OCI-M1 (cell line): ENCODE measurements around the gene SMIM7.

ENCODE experiments used
- DNase-seq: peaks from one replicate; lab custom pipeline; 2025; lab: John Stamatoyannopoulos, UW

The SMIM7 gene

GRCh38 chr19:16621165-16621800 is 38.7 kb downstream of the SMIM7 start:
- DNase-seq = no peak

- DNase-seq = no peak
These were observed 39.4 kb downstream of the SMIM7 start for GRCh38 chr19:16620584-16620983.

GRCh38 chr19:16620018-16620417 is 39.9 kb downstream of the SMIM7 start:
- no peak for DNase-seq

GRCh38 chr19:16619457-16619856 is 40.5 kb downstream of the SMIM7 start:
- DNase-seq = no peak

- DNase-seq = no peak
These were observed 41.7 kb downstream of the SMIM7 start for GRCh38 chr19:16618248-16618647.

DNA sequence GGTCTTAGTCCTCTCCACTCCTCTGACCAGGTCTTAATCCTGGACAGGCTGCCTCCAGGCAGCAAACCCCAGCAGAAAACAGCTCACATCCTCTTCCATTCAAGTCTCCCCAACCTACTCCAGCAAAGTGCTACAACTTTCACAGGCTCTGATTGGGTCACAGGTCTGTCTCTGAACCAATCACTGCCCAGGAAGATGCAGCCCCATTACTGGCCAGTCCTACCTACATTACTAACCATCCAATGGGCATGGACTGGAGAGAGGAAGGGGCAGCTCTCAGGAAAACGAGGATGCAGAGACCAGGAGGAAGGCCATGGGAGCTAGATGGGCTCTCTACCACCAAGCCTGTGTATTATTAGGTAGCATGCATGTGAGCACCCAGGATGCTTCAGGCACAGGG is 44.1 kb downstream of the SMIM7 start:
- DNase-seq = no peak

- DNase-seq = no peak
These were observed 45.0 kb downstream of the SMIM7 start for GRCh38 chr19:16614941-16615340.

GRCh38 chr19:16613841-16614240 is 46.1 kb downstream of the SMIM7 start:
- no peak for DNase-seq

DNA sequence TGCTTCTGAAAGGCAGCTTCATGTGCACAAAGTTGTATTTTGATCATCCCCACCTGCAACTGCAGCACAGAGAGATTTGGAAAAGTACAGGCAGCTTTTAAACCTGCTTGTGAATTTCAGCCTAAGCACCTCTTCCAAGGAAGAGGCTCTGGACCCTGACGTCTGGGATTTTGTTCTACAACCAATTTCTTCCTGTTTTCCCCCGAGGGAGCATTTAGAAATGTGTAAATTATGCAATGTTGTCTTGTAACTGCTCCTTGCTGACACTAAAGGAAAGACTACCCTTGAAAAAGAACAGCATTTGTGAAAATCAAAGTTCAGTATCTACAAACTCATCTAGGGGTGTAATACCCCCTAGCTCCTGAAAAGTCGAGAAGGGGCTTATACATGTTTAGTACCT is 47.3 kb downstream of the SMIM7 start:
- no peak for DNase-seq

GRCh38 chr19:16611121-16611520 is 48.8 kb downstream of the SMIM7 start:
- DNase-seq = no peak

DNA sequence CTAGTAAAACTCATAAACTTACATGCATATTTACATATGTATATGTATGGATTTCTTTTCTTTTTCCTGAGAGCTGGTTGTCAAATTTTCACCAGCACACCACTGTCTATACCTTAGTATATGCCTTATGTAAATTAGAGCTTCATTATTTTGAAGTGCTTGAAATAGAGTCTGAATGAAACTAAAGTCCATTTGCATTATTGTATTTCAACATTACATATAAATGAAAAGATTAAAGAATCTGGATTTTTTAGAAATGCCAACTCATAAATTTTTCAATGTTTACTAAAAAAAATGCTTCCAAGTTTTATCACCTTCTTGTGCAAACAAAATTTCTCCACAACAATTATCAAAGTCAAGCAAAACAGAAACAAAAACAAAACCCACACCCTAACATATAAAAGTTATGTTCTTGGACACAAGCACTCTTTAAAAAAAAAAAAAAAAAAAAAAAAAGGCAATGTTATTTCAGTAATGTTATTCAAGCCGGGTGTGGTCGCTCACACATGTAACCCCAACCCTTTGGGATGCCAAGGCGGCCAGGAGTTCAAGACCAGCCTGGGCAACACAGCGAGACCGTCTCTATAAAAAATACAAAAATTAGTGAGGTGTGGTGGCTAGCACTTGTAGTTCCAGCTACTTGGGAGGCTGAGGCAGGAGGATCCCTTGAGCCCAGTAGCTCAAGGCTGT is 50.3 kb downstream of the SMIM7 start:
- no peak for DNase-seq

DNA sequence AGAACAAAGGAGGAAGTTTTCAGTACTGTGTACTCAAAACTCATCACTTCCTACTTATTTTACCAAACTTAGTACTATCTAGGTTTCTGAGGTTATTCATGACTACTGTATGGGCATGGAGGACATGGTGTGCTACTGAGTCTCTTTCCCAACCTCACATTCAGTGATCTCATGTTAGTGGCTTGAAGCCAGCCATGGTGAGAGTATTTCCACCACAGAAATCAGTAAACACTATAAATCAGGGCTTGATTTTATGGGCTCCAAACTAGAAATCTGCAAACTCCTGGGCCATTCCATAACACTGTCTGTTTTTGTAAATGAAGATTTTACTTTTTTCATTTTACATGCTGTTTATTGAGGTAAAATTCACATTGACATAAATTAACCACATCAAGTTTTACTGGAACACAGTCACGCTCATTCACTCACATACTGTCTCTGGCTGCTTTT is 51.6 kb downstream of the SMIM7 start:
- DNase-seq = peak; percentile 72

DNA sequence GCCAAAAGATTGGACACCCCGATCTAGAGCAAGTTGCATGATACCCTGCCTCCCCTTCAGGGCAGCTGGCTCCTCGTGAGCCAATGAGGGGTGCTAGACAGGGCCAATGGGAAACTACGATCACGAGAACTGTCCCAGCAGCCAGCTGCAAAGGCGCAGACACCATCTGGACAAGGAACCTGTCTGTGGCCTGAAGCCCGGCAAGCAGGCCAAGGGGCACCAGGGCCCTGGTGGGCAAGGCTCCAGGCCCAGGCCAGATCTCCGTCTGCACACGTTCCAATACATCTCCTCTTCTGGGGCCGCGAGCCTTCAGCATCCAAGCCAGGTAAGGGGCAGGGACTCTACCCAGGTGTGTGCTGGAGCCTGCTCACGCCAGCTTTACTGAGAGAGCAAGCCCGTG is 52.1 kb downstream of the SMIM7 start:
- DNase-seq = no peak

- DNase-seq = no peak
These were observed 54.4 kb downstream of the SMIM7 start for GRCh38 chr19:16605553-16605994.

DNA sequence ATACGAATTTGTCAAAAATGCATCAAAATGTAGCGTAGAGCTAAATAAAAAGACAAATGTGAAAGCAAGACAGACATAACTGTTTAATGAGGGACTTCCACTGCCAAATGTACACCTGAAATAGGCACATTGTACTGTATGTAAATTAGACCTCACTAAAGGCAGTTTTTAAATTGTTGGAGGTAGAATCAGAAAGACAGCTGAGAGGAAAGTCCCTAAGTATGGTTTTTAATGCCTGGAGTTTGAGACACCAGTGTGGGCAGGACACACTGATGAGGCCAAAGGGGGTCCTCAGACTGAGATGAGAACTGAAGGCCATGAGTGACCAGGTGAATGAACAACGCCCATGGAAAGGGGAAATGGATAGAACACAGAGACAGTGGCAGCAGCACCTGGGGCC is 54.8 kb downstream of the SMIM7 start:
- DNase-seq = no peak

GRCh38 chr19:16604615-16605014 is 55.3 kb downstream of the SMIM7 start:
- no peak for DNase-seq

DNA sequence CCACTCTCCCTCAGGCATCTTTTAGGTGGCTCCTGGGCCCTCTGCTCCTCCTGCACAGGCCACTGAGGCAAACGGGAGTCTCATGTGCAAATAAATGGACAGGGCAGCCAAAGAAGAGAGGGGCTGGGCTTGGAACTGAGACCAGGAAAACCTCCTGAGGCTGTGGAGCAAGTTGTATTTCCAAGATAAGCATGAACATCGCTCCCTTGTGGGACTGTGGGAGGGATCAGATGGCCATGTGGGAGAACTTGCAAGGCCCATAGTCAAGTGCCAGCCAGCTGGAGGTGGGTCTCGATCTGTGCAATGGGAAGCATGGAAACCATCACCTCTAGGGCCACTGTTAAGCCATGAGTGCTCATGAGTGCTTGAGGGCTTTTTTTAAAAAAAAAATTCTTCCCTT is 56.9 kb downstream of the SMIM7 start:
- DNase-seq = no peak

DNA sequence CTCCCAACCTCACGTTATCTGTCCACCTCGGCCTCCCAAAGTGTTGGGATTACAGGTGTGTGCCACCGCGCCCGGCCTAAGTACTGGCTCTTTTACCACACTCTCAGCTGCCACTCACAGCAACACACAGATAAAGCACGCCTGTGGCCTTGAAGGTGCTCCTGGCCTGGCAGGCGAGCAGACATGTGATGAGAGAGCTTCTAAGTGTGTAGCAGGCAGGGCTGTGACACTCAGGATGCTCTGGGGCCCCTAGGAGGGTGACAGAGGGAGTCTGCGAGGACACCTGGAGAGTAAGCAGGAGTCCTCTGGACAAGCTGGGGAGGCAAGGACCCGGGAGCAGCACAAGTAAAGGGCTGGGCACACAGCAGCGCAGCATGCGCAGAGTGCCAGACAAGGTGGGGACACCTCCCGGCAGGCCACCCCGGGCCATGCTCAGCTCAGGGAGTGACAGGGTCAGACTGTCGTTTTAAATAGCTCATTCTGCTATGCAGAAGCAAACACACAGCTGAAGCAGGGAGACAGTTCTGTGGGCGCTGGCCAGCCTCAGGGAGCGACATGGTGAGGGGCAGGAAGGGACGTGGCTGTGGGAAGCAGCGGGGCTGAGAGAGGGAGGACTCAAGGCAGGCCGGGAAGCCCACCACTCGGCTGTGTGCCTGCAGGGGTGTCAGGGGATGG is 58.4 kb downstream of the SMIM7 start:
- DNase-seq = no peak

DNA sequence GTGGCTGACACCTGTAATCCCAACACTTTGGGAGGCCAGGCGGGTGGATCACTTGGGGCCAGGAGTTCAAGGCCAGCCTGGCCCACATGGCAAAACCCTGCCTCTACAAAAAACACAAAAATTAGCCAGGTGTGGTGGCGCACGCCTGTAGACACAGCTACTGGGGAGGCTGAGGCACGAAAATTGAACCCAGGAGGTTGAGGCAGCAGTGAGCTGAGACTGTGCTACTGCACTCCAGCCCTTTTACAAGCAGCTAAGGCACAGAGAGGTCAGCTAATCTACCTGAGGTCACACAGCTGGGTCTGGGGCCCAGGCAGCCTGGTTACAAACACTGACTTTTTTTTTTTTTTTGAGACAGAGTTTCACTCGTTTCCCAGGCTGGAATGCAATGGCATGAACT is 59.1 kb downstream of the SMIM7 start:
- no peak for DNase-seq

DNA sequence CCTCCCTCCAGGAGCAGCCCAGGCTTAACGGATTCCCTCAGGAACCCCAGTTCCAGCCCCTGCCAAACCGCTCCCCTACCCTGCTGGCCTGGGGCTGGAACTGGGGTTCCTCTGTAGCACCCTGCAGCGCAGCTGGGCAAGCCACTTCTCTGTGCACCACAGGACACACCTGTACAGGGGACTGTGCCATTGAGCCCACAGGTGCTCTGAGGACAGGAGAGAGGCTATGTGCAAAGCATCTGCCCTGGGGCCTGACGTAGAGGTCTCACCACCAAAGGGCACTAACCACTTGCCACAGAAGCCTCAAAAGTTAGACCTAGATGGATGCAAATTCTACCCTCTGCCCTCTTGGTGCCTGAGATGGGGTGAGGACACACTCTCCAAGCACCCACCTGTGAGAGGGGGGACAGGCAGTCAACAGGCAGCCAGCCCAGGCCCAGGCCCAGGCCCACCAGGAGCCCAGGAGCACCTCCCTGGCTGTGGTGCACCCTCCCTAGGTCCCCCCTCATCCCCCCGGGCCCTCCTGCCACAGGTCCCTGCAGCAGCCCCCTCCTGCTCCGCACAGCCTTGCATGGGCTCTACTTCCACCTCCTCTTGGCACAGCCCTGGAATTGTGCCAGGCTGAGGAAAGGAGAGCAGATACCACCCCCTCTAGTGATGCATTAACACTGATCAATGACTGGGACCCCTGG is 60.1 kb downstream of the SMIM7 start:
- no peak for DNase-seq

DNA sequence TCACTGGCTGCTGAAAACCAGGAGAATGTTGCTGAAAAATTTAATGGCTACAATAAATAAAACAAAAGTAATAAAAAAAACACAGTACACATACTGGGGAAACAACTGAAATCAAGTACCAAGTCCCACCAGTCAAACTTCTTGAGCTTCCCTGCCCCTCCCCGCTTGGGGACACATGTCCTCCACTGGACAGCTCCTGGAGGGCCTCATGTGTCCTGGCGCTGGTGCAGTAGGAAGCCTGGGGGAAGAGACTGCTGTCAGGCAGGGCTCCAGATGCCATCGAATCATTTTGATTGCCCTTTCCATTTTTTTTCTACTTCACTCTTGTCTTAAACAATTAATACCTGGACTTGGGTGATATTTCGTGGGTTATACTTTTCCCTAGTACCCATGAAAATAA is 61.1 kb downstream of the SMIM7 start:
- DNase-seq = no peak

- DNase-seq = no peak
These were observed 63.5 kb downstream of the SMIM7 start for GRCh38 chr19:16596399-16596798.
